Ishikawa (cell line): Measurements from ENCODE around the gene ESRRG.

Source experiments
- CEBPB ChIP-seq: IDR thresholded peaks from 2 replicates; pipeline ENCODE4 v1.6.1; 2012
- CREB1 ChIP-seq: IDR thresholded peaks from 2 replicates; pipeline ENCODE4 v1.6.1; 2012; ENCODE audit warnings: low read depth
- EP300 ChIP-seq: IDR thresholded peaks from 2 replicates; pipeline ENCODE4 v1.6.1; 2012; ENCODE audit warnings: borderline replicate concordance
- MAX ChIP-seq: IDR thresholded peaks from 2 replicates; pipeline ENCODE4 v1.6.1; 2012
- NFIC ChIP-seq: IDR thresholded peaks from 2 replicates; pipeline ENCODE4 v1.6.1; 2012
- RAD21 ChIP-seq: IDR thresholded peaks from 2 replicates; pipeline ENCODE4 v1.6.1; 2012; ENCODE audit warnings: low read depth
- TAF1 ChIP-seq: IDR thresholded peaks from 2 replicates; pipeline ENCODE4 v1.6.1; 2012; ENCODE audit warnings: low read depth, mild to moderate bottlenecking
- TCF12 ChIP-seq: IDR thresholded peaks from 2 replicates; pipeline ENCODE4 v1.6.1; 2012; ENCODE audit warnings: low read depth
- TEAD4 ChIP-seq: IDR thresholded peaks from 2 replicates; pipeline ENCODE4 v1.6.1; 2012
- USF1 ChIP-seq: IDR thresholded peaks from 2 replicates; pipeline ENCODE4 v1.6.1; 2012
- YY1 ChIP-seq: IDR thresholded peaks from 2 replicates; pipeline ENCODE4 v1.6.1; 2012; ENCODE audit warnings: low read depth
- TF ChIP-seq, protein P1 (sequence below): IDR thresholded peaks from 2 replicates; pipeline ENCODE4 v1.6.1; 2012; ENCODE audit warnings: low read depth, mild to moderate bottlenecking

DNA sequence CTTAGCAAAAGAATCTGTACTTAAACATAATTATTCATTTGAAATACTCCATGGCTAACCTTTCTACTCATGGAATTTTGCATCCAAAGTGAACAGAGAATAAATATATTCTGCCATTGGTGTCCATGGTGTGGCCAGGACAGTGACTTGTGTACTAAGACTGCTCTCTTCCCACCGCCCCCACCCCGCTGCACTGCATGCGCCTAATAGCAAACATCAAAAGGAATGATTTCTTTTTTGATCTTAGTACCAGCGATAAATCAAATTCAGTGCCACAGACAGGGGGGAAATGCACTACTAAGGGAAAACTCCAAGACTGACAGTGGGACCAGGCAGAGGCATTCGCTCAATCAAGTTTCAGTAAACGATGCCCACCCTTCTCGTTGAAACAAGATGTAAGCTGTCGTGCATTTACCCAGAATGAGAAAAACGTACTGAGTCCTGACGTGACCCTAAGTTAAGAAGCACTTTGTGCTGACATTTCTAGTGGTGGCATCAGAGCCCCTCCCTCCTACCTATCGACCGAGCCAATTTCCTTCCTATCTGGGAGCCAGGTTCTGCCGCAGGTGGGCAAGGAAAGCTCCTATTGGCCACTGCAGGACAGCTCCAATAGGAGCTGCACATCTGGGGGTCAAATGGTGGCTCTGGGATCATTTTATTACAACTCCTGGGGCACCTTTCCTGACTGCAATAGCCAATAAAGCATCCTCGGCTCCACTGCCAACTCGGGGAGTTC, 12.5 kb downstream of the ESRRG start:
- no peak for TF ChIP-seq TAF1
- no peak for TF ChIP-seq TCF12
- TF ChIP-seq MAX: no peak
- TF ChIP-seq NFIC: no peak
- no peak for TF ChIP-seq YY1
- TF ChIP-seq RAD21: no peak
- TF ChIP-seq USF1: no peak
- no peak for TF ChIP-seq CEBPB
- TF ChIP-seq CREB1: no peak
- TF ChIP-seq, protein P1, sequence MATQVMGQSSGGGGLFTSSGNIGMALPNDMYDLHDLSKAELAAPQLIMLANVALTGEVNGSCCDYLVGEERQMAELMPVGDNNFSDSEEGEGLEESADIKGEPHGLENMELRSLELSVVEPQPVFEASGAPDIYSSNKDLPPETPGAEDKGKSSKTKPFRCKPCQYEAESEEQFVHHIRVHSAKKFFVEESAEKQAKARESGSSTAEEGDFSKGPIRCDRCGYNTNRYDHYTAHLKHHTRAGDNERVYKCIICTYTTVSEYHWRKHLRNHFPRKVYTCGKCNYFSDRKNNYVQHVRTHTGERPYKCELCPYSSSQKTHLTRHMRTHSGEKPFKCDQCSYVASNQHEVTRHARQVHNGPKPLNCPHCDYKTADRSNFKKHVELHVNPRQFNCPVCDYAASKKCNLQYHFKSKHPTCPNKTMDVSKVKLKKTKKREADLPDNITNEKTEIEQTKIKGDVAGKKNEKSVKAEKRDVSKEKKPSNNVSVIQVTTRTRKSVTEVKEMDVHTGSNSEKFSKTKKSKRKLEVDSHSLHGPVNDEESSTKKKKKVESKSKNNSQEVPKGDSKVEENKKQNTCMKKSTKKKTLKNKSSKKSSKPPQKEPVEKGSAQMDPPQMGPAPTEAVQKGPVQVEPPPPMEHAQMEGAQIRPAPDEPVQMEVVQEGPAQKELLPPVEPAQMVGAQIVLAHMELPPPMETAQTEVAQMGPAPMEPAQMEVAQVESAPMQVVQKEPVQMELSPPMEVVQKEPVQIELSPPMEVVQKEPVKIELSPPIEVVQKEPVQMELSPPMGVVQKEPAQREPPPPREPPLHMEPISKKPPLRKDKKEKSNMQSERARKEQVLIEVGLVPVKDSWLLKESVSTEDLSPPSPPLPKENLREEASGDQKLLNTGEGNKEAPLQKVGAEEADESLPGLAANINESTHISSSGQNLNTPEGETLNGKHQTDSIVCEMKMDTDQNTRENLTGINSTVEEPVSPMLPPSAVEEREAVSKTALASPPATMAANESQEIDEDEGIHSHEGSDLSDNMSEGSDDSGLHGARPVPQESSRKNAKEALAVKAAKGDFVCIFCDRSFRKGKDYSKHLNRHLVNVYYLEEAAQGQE: no peak
- TF ChIP-seq TEAD4: no peak
- TF ChIP-seq EP300: no peak
